Spinal cord (tissue), 10 donors: ENCODE results near the gene BCL2L1. TPM values are rescaled to one million over a fixed set of nuclear protein-coding genes. Genes with fewer than 3 reads are reported as not detected.
"Not testable (repeated sequence)": the region's sequence is repeated elsewhere in the genome, so short reads cannot be mapped to it uniquely, and the experiment has no call there.

Source experiments
- DNase-seq, 6 donors: peaks; one replicate each; pipeline versions ENCODE4 v3.0.0 to v3.0.0-alpha.2; 2013 to 2015; ENCODE audit warnings: low spot score in 6 of 6, low read depth in 4 of 6
- H3K27ac ChIP-seq: one replicate; pipeline ENCODE4 v1.5.1; 2013; ENCODE audit warnings: low read depth, low read length, control low read depth
- H3K27me3 ChIP-seq: one replicate; pipeline ENCODE4 v1.6.1; 2013; ENCODE audit warnings: low read length; ENCODE audit not compliant: control insufficient read depth, insufficient read depth
- H3K36me3 ChIP-seq: one replicate; pipeline ENCODE4 v1.6.1; 2013; ENCODE audit warnings: low read length; ENCODE audit not compliant: control insufficient read depth, insufficient read depth
- H3K4me1 ChIP-seq: one replicate; pipeline ENCODE4 v1.6.1; 2013; ENCODE audit warnings: low read length; ENCODE audit not compliant: control insufficient read depth, insufficient read depth
- H3K4me3 ChIP-seq: one replicate; pipeline ENCODE4 v1.5.1; 2013; ENCODE audit warnings: low read depth, low read length, control low read depth
- H3K9me3 ChIP-seq: one replicate; pipeline ENCODE4 v1.6.1; 2013; ENCODE audit warnings: low read length; ENCODE audit not compliant: control insufficient read depth, insufficient read depth
- whole genome bisulfite sequencing: methylation state at CpG from one replicate; pipeline ENCODE4 v1.1.5; 2013; ENCODE audit warnings: missing lambda C conversion rate; ENCODE audit not compliant: insufficient coverage; 5-methylcytosine and 5-hydroxymethylcytosine counted together
- polyA plus RNA-seq, 2 donors: library from polyadenylated mRNA; unstranded; fragments of 120-200 nt; gene quantifications; one replicate each; pipeline ENCODE4 v1.2.1, GENCODE V29; 2013; ENCODE audit not compliant: insufficient read length in 2 of 2
- total RNA-seq, 2 donors: library from RNA; depleted of rRNA in 1 of 2; stranded (reverse); fragments of 120-200 nt in 1 of 2; fragments of >200 nt in 1 of 2; gene quantifications; one replicate each; pipeline versions ENCODE4 v1.2.3 to v1.2.4, GENCODE V29; 2013 to 2014
- donor health status: healthy.

BCL2L1 gene
- total and polyA plus RNA-seq, 4 donors: 56.0 to 82.7 (median 65.4) TPM

GRCh38 chr20:31654534-31654933, 68.1 kb downstream of the BCL2L1 start:
- H3K9me3 ChIP-seq: no peaks in the 10 kb centered on the region
- H3K27me3 ChIP-seq: no peaks in the 10 kb centered on the region
- H3K4me3 ChIP-seq: no peak overlapping the region
- no peaks in the 10 kb centered on the region for H3K36me3 ChIP-seq
- WGBS: 50% methylated on average over 2 of the region's 5 CpGs
- H3K27ac ChIP-seq: no peak overlapping the region
- no peaks in the 10 kb centered on the region for H3K4me1 ChIP-seq
- DNase-seq: no peak

- DNase-seq: peak in 1 of 6 donors; percentile 62
- 83% methylated on average over 3 of the region's 5 CpGs for WGBS
- no peaks in the 10 kb centered on the region for H3K4me1 ChIP-seq
Measured at GRCh38 chr20:31653561-31653960, 69.1 kb downstream of the BCL2L1 start.

GRCh38 chr20:31652917-31653396, 69.7 kb downstream of the BCL2L1 start:
- DNase-seq: peak in 2 of 6 donors; percentile 80 to 83
- 20% methylated on average over 2 of the region's 5 CpGs for WGBS
- H3K36me3 ChIP-seq: no peaks in the 10 kb centered on the region
- no peak overlapping the region for H3K27ac ChIP-seq
- H3K9me3 ChIP-seq: no peaks in the 10 kb centered on the region
- no peaks in the 10 kb centered on the region for H3K27me3 ChIP-seq
- H3K4me3 ChIP-seq: no peak overlapping the region
- H3K4me1 ChIP-seq: no peaks in the 10 kb centered on the region

More at GRCh38 chr20:31653561-31653960, 69.1 kb downstream of the BCL2L1 start:
- Histone ChIP-seq H3K36me3 (no peaks in the 10 kb centered on the region), H3K27ac (no peak overlapping the region), H3K9me3 (no peaks in the 10 kb centered on the region), H3K27me3 (no peaks in the 10 kb centered on the region), H3K4me3 (no peak overlapping the region)

DNA sequence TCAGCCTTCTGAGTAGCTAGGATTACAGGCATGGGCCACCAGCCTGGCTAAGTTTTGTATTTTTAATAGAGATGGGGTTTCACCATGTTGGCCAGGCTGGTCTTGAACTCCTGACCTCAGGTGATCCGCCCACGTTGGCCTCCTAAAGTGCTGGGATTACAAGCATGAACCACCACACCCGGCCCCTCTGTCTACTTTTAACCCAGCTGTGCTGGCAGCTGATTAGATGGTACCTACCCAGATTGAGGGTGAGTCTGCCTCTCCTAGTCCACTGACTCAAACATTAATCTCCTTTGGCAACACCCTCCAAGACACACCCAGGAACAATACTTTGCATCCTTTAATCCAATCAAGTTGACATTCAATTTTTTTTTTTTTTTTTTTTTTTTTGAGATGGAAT, 74.6 kb downstream of the BCL2L1 start:
- not testable (repeated sequence) for H3K27me3 ChIP-seq, H3K4me1 ChIP-seq, H3K9me3 ChIP-seq, H3K27ac ChIP-seq, DNase-seq, H3K36me3 ChIP-seq, H3K4me3 ChIP-seq
- 61% methylated on average over 3 of the region's 3 CpGs for WGBS

GRCh38 chr20:31644701-31645100, 78.0 kb downstream of the BCL2L1 start:
- 68% methylated on average over 3 of the region's 8 CpGs for WGBS

GRCh38 chr20:31643522-31643921, 79.1 kb downstream of the BCL2L1 start:
- Histone ChIP-seq H3K27me3 (no peaks in the 10 kb centered on the region), H3K9me3 (no peaks in the 10 kb centered on the region), H3K4me1 (no peaks in the 10 kb centered on the region), H3K36me3 (no peaks in the 10 kb centered on the region), H3K4me3 (no peak overlapping the region), H3K27ac (no peak overlapping the region)
- no peak for DNase-seq
- WGBS: 88% methylated on average over 4 of the region's 4 CpGs

More at GRCh38 chr20:31644701-31645100, 78.0 kb downstream of the BCL2L1 start:
- H3K4me3 ChIP-seq: no peak overlapping the region
- no peak overlapping the region for H3K27ac ChIP-seq
- H3K4me1 ChIP-seq: no peaks in the 10 kb centered on the region
- no peaks in the 10 kb centered on the region for H3K36me3 ChIP-seq
- no peak for DNase-seq
- H3K9me3 ChIP-seq: no peaks in the 10 kb centered on the region
- H3K27me3 ChIP-seq: no peaks in the 10 kb centered on the region

- H3K27me3 ChIP-seq: no peaks in the 10 kb centered on the region
- no peaks in the 10 kb centered on the region for H3K36me3 ChIP-seq
- H3K9me3 ChIP-seq: no peaks in the 10 kb centered on the region
- WGBS: 71% methylated on average over 1 of the region's 1 CpG
- H3K4me1 ChIP-seq: no peaks in the 10 kb centered on the region
- no peak overlapping the region for H3K4me3 ChIP-seq
- H3K27ac ChIP-seq: no peak overlapping the region
- no peak for DNase-seq
Measured at GRCh38 chr20:31642837-31643236, 79.8 kb downstream of the BCL2L1 start.

GRCh38 chr20:31641391-31641790, 81.3 kb downstream of the BCL2L1 start:
- Histone ChIP-seq H3K36me3 (no peaks in the 10 kb centered on the region), H3K27ac (no peak overlapping the region), H3K4me3 (no peak overlapping the region), H3K27me3 (no peaks in the 10 kb centered on the region), H3K9me3 (no peaks in the 10 kb centered on the region), H3K4me1 (peaks cover 3% of the 10 kb centered on the region)
- 94% methylated on average over 3 of the region's 6 CpGs for WGBS
- no peak for DNase-seq

DNA sequence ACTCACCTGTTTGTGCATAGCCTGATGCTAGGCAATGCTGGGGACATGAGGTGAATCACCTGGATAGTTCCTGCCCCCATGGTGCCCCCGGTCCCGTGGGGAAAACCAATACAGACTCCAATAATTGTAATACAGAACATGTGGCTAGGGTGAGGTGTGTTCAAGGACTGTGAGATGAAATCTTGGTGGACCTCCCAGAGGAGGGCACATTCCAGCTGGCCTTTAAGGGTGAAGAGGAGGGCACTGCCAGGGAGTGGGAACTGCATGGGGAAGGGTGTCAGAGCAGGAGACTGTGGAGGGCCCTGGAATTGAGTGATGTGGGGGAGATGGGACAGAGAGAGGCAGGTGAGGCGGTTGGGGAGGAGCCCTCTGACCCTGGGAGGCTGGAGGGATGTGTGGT, 82.4 kb downstream of the BCL2L1 start:
- H3K9me3 ChIP-seq: no peaks in the 10 kb centered on the region
- 75% methylated on average over 1 of the region's 3 CpGs for WGBS

DNA sequence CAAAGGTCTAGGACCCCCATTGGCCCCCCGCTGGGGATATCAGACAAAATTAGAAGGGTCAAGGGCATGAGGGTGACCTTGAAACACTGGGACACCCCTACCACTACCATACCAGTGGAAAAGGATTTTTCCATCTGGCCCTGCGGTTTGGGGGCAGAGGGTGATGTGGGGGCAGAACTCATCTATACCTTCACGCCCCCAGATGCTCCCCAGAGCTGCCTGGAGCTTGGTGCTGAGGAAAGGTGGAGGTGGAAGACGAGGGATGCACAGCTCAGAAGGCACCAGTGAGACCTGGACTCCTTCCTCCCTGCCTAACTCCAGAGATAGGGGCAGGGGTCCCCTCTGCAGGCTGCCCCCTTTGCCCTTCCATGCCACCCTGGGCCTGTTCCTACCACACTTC, 83.9 kb downstream of the BCL2L1 start:
- Histone ChIP-seq H3K9me3 (no peaks in the 10 kb centered on the region), H3K4me1 (peaks cover 3% of the 10 kb centered on the region), H3K4me3 (no peak overlapping the region), H3K27ac (no peak overlapping the region), H3K36me3 (no peaks in the 10 kb centered on the region), H3K27me3 (no peaks in the 10 kb centered on the region)
- WGBS: no CpG with 5 or more reads among the region's 4 CpGs
- DNase-seq: no peak

More for the DNA sequence above, 82.4 kb downstream of the BCL2L1 start:
- no peak overlapping the region for H3K4me3 ChIP-seq
- H3K36me3 ChIP-seq: no peaks in the 10 kb centered on the region
- no peak overlapping the region for H3K27ac ChIP-seq
- no peaks in the 10 kb centered on the region for H3K27me3 ChIP-seq
- H3K4me1 ChIP-seq: peaks cover 3% of the 10 kb centered on the region
- no peak for DNase-seq
